ENCODE results near the gene FGD6.

Gene FGD6

DNA sequence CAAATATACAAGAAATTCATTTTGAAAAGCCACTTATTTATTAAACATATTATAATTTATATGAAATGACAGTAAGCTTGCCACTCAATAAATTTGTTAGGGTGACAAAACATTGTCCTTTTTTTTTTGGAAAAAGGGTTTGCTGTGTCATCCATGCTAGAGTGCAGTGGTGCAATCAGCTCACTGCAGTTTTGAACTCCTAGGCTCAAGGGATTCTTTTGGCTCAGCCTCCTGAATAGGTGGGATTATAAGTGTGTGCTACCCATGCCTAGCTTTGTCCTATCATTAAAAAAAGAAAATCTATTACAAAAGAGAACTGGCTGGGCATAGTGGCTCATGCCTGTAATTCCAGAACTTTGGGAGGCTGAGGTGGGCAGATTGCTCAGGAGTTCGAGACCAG is 66.8 kb downstream of the FGD6 start:
- H3K9ac ChIP-seq (ENCODE audit: low read length): no peak overlapping the region
- H3K36me3 ChIP-seq (ENCODE audit: insufficient read depth, low read length): no peaks in the 10 kb centered on the region
- H3K27ac ChIP-seq (ENCODE audit: low read depth, low read length, poor library complexity, severe bottlenecking): no peak overlapping the region
- H3F3A ChIP-seq (ENCODE audit: insufficient read depth, low read length): no peaks in the 10 kb centered on the region
- no peaks in the 10 kb centered on the region for H4K20me1 ChIP-seq (ENCODE audit: insufficient read depth, low read length)
- H3K27me3 ChIP-seq (ENCODE audit: insufficient read depth, low read length): no peaks in the 10 kb centered on the region
- no peak overlapping the region for H3K4me2 ChIP-seq (ENCODE audit: low read length)
- no peak overlapping the region for H3K4me3 ChIP-seq (ENCODE audit: low read depth, low read length, poor library complexity, severe bottlenecking)
- no peaks in the 10 kb centered on the region for H3K9me2 ChIP-seq (ENCODE audit: low read depth, low read length)
- no peaks in the 10 kb centered on the region for H3K79me2 ChIP-seq (ENCODE audit: insufficient read depth, low read length)
- H2AFZ ChIP-seq (ENCODE audit: low read length): no peak overlapping the region
- TF ChIP-seq, protein P1, sequence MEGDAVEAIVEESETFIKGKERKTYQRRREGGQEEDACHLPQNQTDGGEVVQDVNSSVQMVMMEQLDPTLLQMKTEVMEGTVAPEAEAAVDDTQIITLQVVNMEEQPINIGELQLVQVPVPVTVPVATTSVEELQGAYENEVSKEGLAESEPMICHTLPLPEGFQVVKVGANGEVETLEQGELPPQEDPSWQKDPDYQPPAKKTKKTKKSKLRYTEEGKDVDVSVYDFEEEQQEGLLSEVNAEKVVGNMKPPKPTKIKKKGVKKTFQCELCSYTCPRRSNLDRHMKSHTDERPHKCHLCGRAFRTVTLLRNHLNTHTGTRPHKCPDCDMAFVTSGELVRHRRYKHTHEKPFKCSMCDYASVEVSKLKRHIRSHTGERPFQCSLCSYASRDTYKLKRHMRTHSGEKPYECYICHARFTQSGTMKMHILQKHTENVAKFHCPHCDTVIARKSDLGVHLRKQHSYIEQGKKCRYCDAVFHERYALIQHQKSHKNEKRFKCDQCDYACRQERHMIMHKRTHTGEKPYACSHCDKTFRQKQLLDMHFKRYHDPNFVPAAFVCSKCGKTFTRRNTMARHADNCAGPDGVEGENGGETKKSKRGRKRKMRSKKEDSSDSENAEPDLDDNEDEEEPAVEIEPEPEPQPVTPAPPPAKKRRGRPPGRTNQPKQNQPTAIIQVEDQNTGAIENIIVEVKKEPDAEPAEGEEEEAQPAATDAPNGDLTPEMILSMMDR (IDR thresholded peaks at IDR 0.05; ENCODE audit: low read length): no peak
- no peak for TF ChIP-seq EZH2 (IDR thresholded peaks at IDR 0.05; ENCODE audit: borderline replicate concordance, low read length)
- no peaks in the 10 kb centered on the region for H3K9me3 ChIP-seq (ENCODE audit: low read length)
- no peaks in the 10 kb centered on the region for H3K4me1 ChIP-seq (ENCODE audit: insufficient read depth, low read length, severe bottlenecking)

DNA sequence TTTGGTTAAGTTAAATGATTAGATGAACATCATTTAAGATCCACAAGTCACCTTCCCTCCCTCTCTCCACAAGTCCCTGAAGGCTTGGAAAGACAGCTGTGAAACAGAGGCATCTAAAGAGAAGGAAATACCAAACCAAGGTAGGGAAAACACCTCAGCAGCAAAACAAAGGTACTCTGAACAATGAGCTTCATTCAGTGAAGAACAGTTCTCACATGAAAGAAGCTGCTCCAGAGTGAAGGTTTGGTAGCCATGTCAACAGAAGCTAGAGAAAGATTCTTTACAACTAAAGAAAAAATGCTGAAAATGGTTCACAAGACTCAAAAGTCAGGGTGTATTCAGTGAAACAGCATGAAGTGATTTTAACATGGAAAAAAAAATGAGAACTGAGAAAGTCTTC is 69.4 kb downstream of the FGD6 start:
- Histone ChIP-seq H4K20me1 (ENCODE audit: insufficient read depth, low read length) (no peaks in the 10 kb centered on the region), H3K36me3 (ENCODE audit: insufficient read depth, low read length) (no peaks in the 10 kb centered on the region), H3K79me2 (ENCODE audit: insufficient read depth, low read length) (no peaks in the 10 kb centered on the region), H3K4me1 (ENCODE audit: insufficient read depth, low read length, severe bottlenecking) (no peaks in the 10 kb centered on the region), H3K27me3 (ENCODE audit: insufficient read depth, low read length) (no peaks in the 10 kb centered on the region), H3F3A (ENCODE audit: insufficient read depth, low read length) (no peaks in the 10 kb centered on the region), H3K4me2 (ENCODE audit: low read length) (no peak overlapping the region), H2AFZ (ENCODE audit: low read length) (no peak overlapping the region), H3K4me3 (ENCODE audit: low read depth, low read length, poor library complexity, severe bottlenecking) (no peak overlapping the region), H3K9ac (ENCODE audit: low read length) (no peak overlapping the region), H3K27ac (ENCODE audit: low read depth, low read length, poor library complexity, severe bottlenecking) (no peak overlapping the region), H3K9me2 (ENCODE audit: low read depth, low read length) (no peaks in the 10 kb centered on the region), H3K9me3 (ENCODE audit: low read length) (no peaks in the 10 kb centered on the region)
- TF ChIP-seq, protein P1 (IDR thresholded peaks at IDR 0.05; ENCODE audit: low read length): no peak
- no peak for TF ChIP-seq EZH2 (IDR thresholded peaks at IDR 0.05; ENCODE audit: borderline replicate concordance, low read length)

DNA sequence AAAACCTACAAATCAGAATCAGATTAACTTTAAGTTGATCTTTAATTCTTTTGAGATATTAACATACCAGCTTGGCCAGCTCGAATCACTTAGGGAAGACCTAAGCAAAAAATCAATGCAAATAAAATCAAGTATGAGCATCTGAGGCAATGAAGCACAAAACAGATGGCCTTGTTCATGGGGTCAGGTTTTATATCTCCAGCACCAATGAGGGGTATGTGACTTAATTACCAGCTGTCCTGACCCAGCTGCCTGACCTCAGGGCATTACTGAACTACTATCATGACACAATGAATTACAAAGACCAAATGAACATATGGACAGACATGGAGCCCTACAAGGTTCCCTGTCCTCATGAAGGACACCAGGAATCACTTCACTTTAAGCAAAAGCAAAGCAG is 70.5 kb downstream of the FGD6 start:
- no peaks in the 10 kb centered on the region for H4K20me1 ChIP-seq (ENCODE audit: insufficient read depth, low read length)
- H3K27me3 ChIP-seq (ENCODE audit: insufficient read depth, low read length): no peaks in the 10 kb centered on the region
- no peak overlapping the region for H2AFZ ChIP-seq (ENCODE audit: low read length)
- no peaks in the 10 kb centered on the region for H3K36me3 ChIP-seq (ENCODE audit: insufficient read depth, low read length)
- no peak overlapping the region for H3K4me2 ChIP-seq (ENCODE audit: low read length)
- H3K79me2 ChIP-seq (ENCODE audit: insufficient read depth, low read length): no peaks in the 10 kb centered on the region
- H3K9ac ChIP-seq (ENCODE audit: low read length): no peak overlapping the region
- no peaks in the 10 kb centered on the region for H3F3A ChIP-seq (ENCODE audit: insufficient read depth, low read length)
- no peaks in the 10 kb centered on the region for H3K9me3 ChIP-seq (ENCODE audit: low read length)
- no peak overlapping the region for H3K27ac ChIP-seq (ENCODE audit: low read depth, low read length, poor library complexity, severe bottlenecking)
- no peaks in the 10 kb centered on the region for H3K9me2 ChIP-seq (ENCODE audit: low read depth, low read length)
- no peaks in the 10 kb centered on the region for H3K4me1 ChIP-seq (ENCODE audit: insufficient read depth, low read length, severe bottlenecking)
- TF ChIP-seq EZH2 (IDR thresholded peaks at IDR 0.05; ENCODE audit: borderline replicate concordance, low read length): no peak
- TF ChIP-seq, protein P1 (IDR thresholded peaks at IDR 0.05; ENCODE audit: low read length): no peak
- no peak overlapping the region for H3K4me3 ChIP-seq (ENCODE audit: low read depth, low read length, poor library complexity, severe bottlenecking)
